Naive thymus-derived CD4-positive, alpha-beta T cell (primary cell): ENCODE measurements around the gene RNF225. TPM values are rescaled to one million over a fixed set of nuclear protein-coding genes. Genes with fewer than 3 reads are reported as not detected.

ENCODE experiments used
- ATAC-seq: fragments of 150-1000 bp; cut with Tn5 transposase; 2 replicates; pipeline ENCODE4 v1.10.0; 2021; ENCODE audit warnings: mild to moderate bottlenecking, moderate library complexity
- CTCF ChIA-PET: fragments of 350-600 bp; sonication (Branson Sonifier 250); formaldehyde crosslinking; loops from one replicate; lab custom pipeline; 2021; ENCODE audit warnings: antibody characterized with exemption; lab: Charles Lee
- POLR2A ChIA-PET: fragments of 350-600 bp; sonication (Branson Sonifier 250); formaldehyde crosslinking; loops from one replicate; lab custom pipeline; 2021; ENCODE audit warnings: antibody characterized with exemption, inconsistent platforms; lab: Charles Lee
- DNase-seq, 9 donors: peaks; one replicate each; pipeline versions ENCODE4 v3.0.0 to v3.0.0-alpha.2; 2020 to 2022; ENCODE audit warnings: mixed read lengths in 1 of 9
- H3K27ac ChIP-seq: one replicate; pipeline ENCODE4 v1.7.0; 2013; ENCODE audit warnings: mild to moderate bottlenecking, low read depth, low read length, moderate library complexity
- H3K27me3 ChIP-seq, 2 donors: one replicate each; pipeline ENCODE4 v1.7.0; 2013; ENCODE audit warnings: low read length in 2 of 2, mild to moderate bottlenecking in 2 of 2, moderate library complexity in 2 of 2; ENCODE audit not compliant: control insufficient read depth in 2 of 2, insufficient read depth in 2 of 2
- H3K36me3 ChIP-seq, 3 experiments: 1 replicate in 2 of 3; 2 replicates in 1 of 3; pipeline ENCODE4 v1.7.0; 2013; ENCODE audit warnings: low read length in 3 of 3, mild to moderate bottlenecking in 3 of 3, moderate library complexity in 1 of 3; ENCODE audit not compliant: insufficient read depth in 3 of 3, control insufficient read depth in 2 of 3
- H3K4me1 ChIP-seq, 2 donors: one replicate each; pipeline ENCODE4 v1.7.0; 2013; ENCODE audit warnings: low read length in 2 of 2, mild to moderate bottlenecking in 2 of 2, moderate library complexity in 1 of 2; ENCODE audit not compliant: control insufficient read depth in 2 of 2, insufficient read depth in 2 of 2
- H3K4me3 ChIP-seq: 2 replicates; pipeline ENCODE4 v1.7.0; 2013; ENCODE audit warnings: mild to moderate bottlenecking, low read length
- H3K9me3 ChIP-seq, 3 experiments: 1 replicate in 2 of 3; 2 replicates in 1 of 3; pipeline ENCODE4 v1.7.0; 2013; ENCODE audit warnings: low read length in 3 of 3; ENCODE audit not compliant: control insufficient read depth in 2 of 3
- H3K27ac Mint-ChIP-seq, 9 donors: one replicate each; pipeline ENCODE4 v1.8.0; 2020 to 2022; ENCODE audit warnings: mixed read lengths in 9 of 9, mild to moderate bottlenecking in 8 of 9, moderate library complexity in 5 of 9, inconsistent platforms in 2 of 9
- H3K27me3 Mint-ChIP-seq, 5 donors: one replicate each; pipeline ENCODE4 v1.8.0; 2021 to 2022; ENCODE audit warnings: mixed read lengths in 5 of 5, mild to moderate bottlenecking in 1 of 5
- H3K36me3 Mint-ChIP-seq, 5 donors: one replicate each; pipeline ENCODE4 v1.8.0; 2020 to 2022; ENCODE audit warnings: mixed read lengths in 5 of 5, mild to moderate bottlenecking in 3 of 5, inconsistent platforms in 1 of 5
- H3K4me1 Mint-ChIP-seq, 7 donors: one replicate each; pipeline ENCODE4 v1.8.0; 2020 to 2022; ENCODE audit warnings: mixed read lengths in 7 of 7, mild to moderate bottlenecking in 3 of 7, inconsistent platforms in 1 of 7
- H3K4me3 Mint-ChIP-seq, 10 donors: one replicate each; pipeline ENCODE4 v1.8.0; 2020 to 2022; ENCODE audit warnings: mild to moderate bottlenecking in 10 of 10, mixed read lengths in 10 of 10, moderate library complexity in 6 of 10, inconsistent platforms in 2 of 10
- H3K9me3 Mint-ChIP-seq, 11 donors: one replicate each; pipeline ENCODE4 v1.8.0; 2020 to 2022; ENCODE audit warnings: mixed read lengths in 11 of 11, mild to moderate bottlenecking in 4 of 11, inconsistent platforms in 1 of 11, moderate library complexity in 1 of 11
- intact Hi-C, 2 donors: fragments of 100-400 bp; cut with micrococcal nuclease; formaldehyde crosslinking; loops; one replicate each; pipeline ENCODE4 v1.15.1; 2023
- polyA plus RNA-seq, 2 donors: library from polyadenylated mRNA; unstranded; fragments of 300-500 nt; fragmentation: Illumina TruSeq; gene quantifications; one replicate each; pipeline ENCODE4 v1.2.3, GENCODE V29; 2021
- total RNA-seq, 6 experiments: library from RNA in 5 of 6; stranded (reverse) in 5 of 6; gene quantifications; 1 replicate in 5 of 6; 2 replicates in 1 of 6; pipeline ENCODE4 v1.2.3 and lab custom pipeline; 2021 to 2026

RNF225 gene
- total and polyA plus RNA-seq, 7 experiments from 2014 or later = 0.32 to 0.53 (median 0.50) TPM; not detected in 3

- Mint-ChIP-seq H3K4me1 (peaks cover 22 to 59% (median 45%) of the 10 kb centered on the region in 7 donors), H3K36me3 (peaks cover 0 to 19% (median 13%) of the 10 kb centered on the region in 5 donors), H3K9me3 (no peaks in the 10 kb centered on the region), H3K4me3 (peak within 1 kb of the TSS; percentile 89 to 96 (median 94)), H3K27ac (peak within 1 kb of the TSS; percentile 94 to 99 (median 97)), H3K27me3 (peaks cover 0 to 3% (median 0%) of the 10 kb centered on the region in 5 donors)
- peak; percentile 84 to 98 (median 96) for DNase-seq
- intact Hi-C loops = loop anchor here (1.0 to 10.0 kb wide), 19 partner anchors 15 to 949 kb away; partner anchors contain the start of genes ZNF132 (in 2 of the 2), ZNF497 (in 2 of the 2), ZNF584 (in 2 of the 2) and ERVK3-1 (in 1 of the 2)
- CTCF ChIA-PET = interaction anchor here (0.7 kb wide), 1 partner anchor 67 kb away, joined by 3 read pairs; no protein-coding TSS in a partner anchor
- POLR2A ChIA-PET = interaction anchor here (0.6 to 3.3 kb wide), 7 partner anchors 13 to 231 kb away, joined by 3 to 16 read pairs (median 4); partner anchors contain the start of genes ZNF497 and ZNF584
- ATAC-seq = peak; percentile 97
- Histone ChIP-seq H3K4me3 (peak within 1 kb of the TSS; percentile 75), H3K27me3 (no peaks in the 10 kb centered on the region), H3K4me1 (peaks cover 26% of the 10 kb centered on the region in 2 donors), H3K9me3 (no peaks in the 10 kb centered on the region), H3K27ac (peak within 1 kb of the TSS; percentile 94), H3K36me3 (peaks cover 0 to 22% (median 8%) of the 10 kb centered on the region in 3 experiments)
Observed at GRCh38 chr19:58386576-58387337, 8.7 kb upstream of the RNF225 start, which contains the start of gene RPS5. Gene RPS5, plus strand, starts transcription at chr19:58387269. Its CDS starts 869 bp downstream, at chr19:58388138.

- Histone ChIP-seq H3K27ac (peak overlapping the region; percentile 94), H3K4me3 (peak overlapping the region; percentile 75), H3K27me3 (no peaks in the 10 kb centered on the region), H3K4me1 (peaks cover 22 to 23% of the 10 kb centered on the region in 2 donors), H3K9me3 (no peaks in the 10 kb centered on the region), H3K36me3 (peaks cover 0 to 30% (median 8%) of the 10 kb centered on the region in 3 experiments)
- Mint-ChIP-seq H3K36me3 (peaks cover 0 to 20% (median 13%) of the 10 kb centered on the region in 5 donors), H3K4me3 (peak overlapping the region; percentile 89 to 96 (median 94)), H3K9me3 (no peaks in the 10 kb centered on the region), H3K27me3 (peaks cover 0 to 3% (median 0%) of the 10 kb centered on the region in 5 donors), H3K4me1 (peaks cover 17 to 53% (median 40%) of the 10 kb centered on the region in 7 donors), H3K27ac (peak overlapping the region; percentile 94 to 99 (median 97))
- POLR2A ChIA-PET = interaction anchor here (1.6 to 3.3 kb wide), 3 partner anchors 12 to 25 kb away, joined by 4 to 16 read pairs (median 8); partner anchors contain the start of genes ZNF497 and ZNF584
- CTCF ChIA-PET = interaction anchor here (0.6 kb wide), 1 partner anchor 97 kb away, joined by 3 read pairs; no protein-coding TSS in a partner anchor
- ATAC-seq (no peak), DNase-seq (peak in 1 of 9 donors; percentile 7)
- intact Hi-C loops = loop anchor here (1.0 to 10.0 kb wide), 18 partner anchors 14 to 950 kb away; partner anchors contain the start of genes ZNF132 (in 2 of the 2), ZNF497 (in 2 of the 2), ZNF584 (in 2 of the 2) and ERVK3-1 (in 1 of the 2)
Observed at GRCh38 chr19:58387338-58388174, 7.9 kb upstream of the RNF225 start.

GRCh38 chr19:58388175-58388526 lies 7.3 kb upstream of the RNF225 start:
- peak overlapping the region; percentile 75 for H3K4me3 ChIP-seq

GRCh38 chr19:58392945-58393724 lies 2.3 kb upstream of the RNF225 start:
- Histone ChIP-seq H3K27me3 (peaks cover 3% of the 10 kb centered on the region in 2 donors), H3K4me1 (peaks cover 4 to 7% of the 10 kb centered on the region in 2 donors), H3K4me3 (no peak overlapping the region), H3K9me3 (no peaks in the 10 kb centered on the region), H3K36me3 (peaks cover 0 to 58% (median 14%) of the 10 kb centered on the region in 3 experiments), H3K27ac (no peak overlapping the region)
- ChIA-PET POLR2A (interaction anchor here (0.7 to 1.0 kb wide), 2 partner anchors 47 to 209 kb away, joined by 3 to 4 read pairs; partner anchors contain the start of gene ZNF132), CTCF (no interaction called here)
- Mint-ChIP-seq H3K27ac (no peak overlapping the region), H3K36me3 (peaks cover 11 to 40% (median 27%) of the 10 kb centered on the region in 5 donors), H3K9me3 (no peaks in the 10 kb centered on the region), H3K4me1 (peaks cover 6 to 32% (median 25%) of the 10 kb centered on the region in 7 donors), H3K27me3 (peaks cover 3 to 14% (median 5%) of the 10 kb centered on the region in 5 donors), H3K4me3 (peak overlapping the region in 1 of 10 donors; percentile 65)
- intact Hi-C loops = no loop called here
- DNase-seq (no peak), ATAC-seq (no peak)

More at GRCh38 chr19:58388175-58388526, 7.3 kb upstream of the RNF225 start:
- Mint-ChIP-seq H3K27me3 (peaks cover 0 to 3% (median 0%) of the 10 kb centered on the region in 5 donors), H3K9me3 (no peaks in the 10 kb centered on the region), H3K36me3 (peaks cover 0 to 24% (median 14%) of the 10 kb centered on the region in 5 donors), H3K4me3 (peak overlapping the region; percentile 89 to 96 (median 94)), H3K27ac (peak overlapping the region in 6 of 9 donors; percentile 70 to 99 (median 97)), H3K4me1 (peaks cover 17 to 59% (median 42%) of the 10 kb centered on the region in 7 donors)
- DNase-seq (no peak), ATAC-seq (no peak)
- H3K9me3 ChIP-seq = no peaks in the 10 kb centered on the region
- ChIA-PET POLR2A (interaction anchor here (0.6 to 3.3 kb wide), 4 partner anchors 12 to 204 kb away, joined by 4 to 16 read pairs (median 6); partner anchors contain the start of genes ZNF274 and ZNF584), CTCF (no interaction called here)
- peaks cover 0 to 36% (median 8%) of the 10 kb centered on the region in 3 experiments for H3K36me3 ChIP-seq
- H3K27me3 ChIP-seq = no peaks in the 10 kb centered on the region
- peak overlapping the region; percentile 94 for H3K27ac ChIP-seq
- intact Hi-C loops = loop anchor here in 1 of 2 donors (5.0 to 10.0 kb wide), 3 partner anchors 473 to 951 kb away; partner anchors contain the start of genes ZNF417, ZNF419 and ZNF749
- H3K4me1 ChIP-seq = peaks cover 22 to 23% of the 10 kb centered on the region in 2 donors

GRCh38 chr19:58393725-58394033 lies 1.8 kb upstream of the RNF225 start:
- ATAC-seq (no peak), DNase-seq (no peak)
- H3K36me3 ChIP-seq = peaks cover 0 to 54% (median 14%) of the 10 kb centered on the region in 3 experiments
- H3K9me3 ChIP-seq = no peaks in the 10 kb centered on the region
- no peak overlapping the region for H3K27ac ChIP-seq
- ChIA-PET POLR2A (no interaction called here), CTCF (no interaction called here)
- Mint-ChIP-seq H3K9me3 (no peaks in the 10 kb centered on the region), H3K27me3 (peaks cover 5 to 17% (median 7%) of the 10 kb centered on the region in 5 donors), H3K4me3 (no peak overlapping the region), H3K36me3 (peaks cover 11 to 38% (median 27%) of the 10 kb centered on the region in 5 donors), H3K4me1 (peaks cover 6 to 28% (median 21%) of the 10 kb centered on the region in 7 donors), H3K27ac (no peak overlapping the region)
- H3K4me1 ChIP-seq = peaks cover 0 to 3% of the 10 kb centered on the region in 2 donors
- no peak overlapping the region for H3K4me3 ChIP-seq
- peaks cover 3% of the 10 kb centered on the region in 2 donors for H3K27me3 ChIP-seq
- intact Hi-C loops = no loop called here
